Esophagus muscularis mucosa (tissue), 4 donors: ENCODE data around the gene TUBD1. TPM values are rescaled to one million over a fixed set of nuclear protein-coding genes. Genes with fewer than 3 reads are reported as not detected.
"Not testable (repeated sequence)": the region's sequence is repeated elsewhere in the genome, so short reads cannot be mapped to it uniquely, and the experiment has no call there.

Experiments
- DNase-seq: peaks from one replicate; pipeline ENCODE4 v3.0.0-alpha.2; 2017; ENCODE audit errors: extremely low spot score
- H3K27ac ChIP-seq, 4 donors: fragments of 200-600 bp; sonication (generic); replicated peaks in 1 of 4; 1 replicate in 3 of 4; 2 replicates in 1 of 4; pipeline ENCODE4 v1.5.1; 2016 to 2019; ENCODE audit warnings: mild to moderate bottlenecking in 1 of 4
- H3K27me3 ChIP-seq, 4 donors: fragments of 200-600 bp; sonication (generic); one replicate each; pipeline versions ENCODE4 v1.5.1 to v1.6.0; 2016 to 2019
- H3K36me3 ChIP-seq, 4 donors: fragments of 200-600 bp; sonication (generic); one replicate each; pipeline ENCODE4 v1.5.1; 2016 to 2019
- H3K4me1 ChIP-seq, 4 donors: fragments of 200-600 bp; sonication (generic); one replicate each; pipeline ENCODE4 v1.5.1; 2016 to 2019
- H3K4me3 ChIP-seq, 4 donors: fragments of 200-600 bp; sonication (generic); 1 replicate in 2 of 4; 2 replicates in 2 of 4; pipeline ENCODE4 v1.5.1; 2016 to 2019; ENCODE audit warnings: mild to moderate bottlenecking in 4 of 4, moderate library complexity in 1 of 4
- H3K9me3 ChIP-seq, 4 donors: fragments of 200-600 bp; sonication (generic); 1 replicate in 3 of 4; 2 replicates in 1 of 4; pipeline ENCODE4 v1.5.1; 2016 to 2019
- CTCF ChIP-seq, 3 experiments: fragments of 200-600 bp in 2 of 3; fragments of 450-650 bp in 1 of 3; sonication (generic) in 2 of 3; IDR thresholded peaks; one replicate each; pipeline ENCODE4 v1.5.1; 2017 to 2019; ENCODE audit warnings: antibody characterized with exemption in 3 of 3, mild to moderate bottlenecking in 2 of 3, moderate library complexity in 1 of 3
- EP300 ChIP-seq: sonication (generic); formaldehyde crosslinking; IDR thresholded peaks from one replicate; pipeline ENCODE4 v1.6.1; 2017; ENCODE audit warnings: antibody characterized with exemption
- POLR2A ChIP-seq: fragments of 450-650 bp; IDR thresholded peaks from one replicate; pipeline ENCODE4 v1.6.1; 2017; ENCODE audit warnings: antibody characterized with exemption, moderate library complexity, mild to moderate bottlenecking, low read depth
- POLR2AphosphoS5 ChIP-seq, 2 donors: sonication (generic); formaldehyde crosslinking; IDR thresholded peaks; one replicate each; pipeline ENCODE4 v1.6.1; 2017; ENCODE audit warnings: antibody characterized with exemption in 2 of 2
- WGBS: methylation state at CpG from one replicate; pipeline ENCODE4 v1.1.5; 2018; 5-methylcytosine and 5-hydroxymethylcytosine counted together
- intact Hi-C: fragments of 100-400 bp; cut with DNase I; formaldehyde crosslinking; loops from one replicate; pipeline ENCODE4 v1.15.1; 2023
- total RNA-seq, 4 donors: library from RNA; depleted of rRNA; stranded (reverse); fragments of >200 nt; gene quantifications; one replicate each; pipeline versions ENCODE4 v1.1.0 to v1.2.1, GENCODE V29; 2016

Gene TUBD1
- total RNA-seq, 4 donors from 2014 or later: 5.6 to 10.4 (median 7.0) TPM

GRCh38 chr17:59876107-59876506 is 16.6 kb downstream of the TUBD1 start:
- WGBS: 96% methylated on average over 3 of the region's 3 CpGs
- intact Hi-C loops: no loop called here
- H3K4me3 ChIP-seq: no peak overlapping the region
- H3K27ac ChIP-seq: no peak overlapping the region
- no peaks in the 10 kb centered on the region for H3K27me3 ChIP-seq
- H3K36me3 ChIP-seq: peaks cover 13 to 95% (median 71%) of the 10 kb centered on the region in 4 donors
- no peaks in the 10 kb centered on the region for H3K9me3 ChIP-seq
- TF ChIP-seq EP300: no peak
- TF ChIP-seq POLR2A: no peak
- TF ChIP-seq CTCF (IDR thresholded peaks at IDR 0.05): no peak
- no peak for TF ChIP-seq POLR2AphosphoS5 (IDR thresholded peaks at IDR 0.05)
- no peaks in the 10 kb centered on the region for H3K4me1 ChIP-seq
- DNase-seq: no peak

- intact Hi-C loops: no loop called here
- Histone ChIP-seq H3K27me3 (no peaks in the 10 kb centered on the region), H3K36me3 (peaks cover 10 to 84% (median 64%) of the 10 kb centered on the region in 4 donors), H3K4me3 (no peak overlapping the region), H3K27ac (no peak overlapping the region), H3K4me1 (no peaks in the 10 kb centered on the region), H3K9me3 (no peaks in the 10 kb centered on the region)
- WGBS: 95% methylated on average over 2 of the region's 2 CpGs
- TF ChIP-seq EP300: no peak
- TF ChIP-seq CTCF (IDR thresholded peaks at IDR 0.05): no peak
- no peak for TF ChIP-seq POLR2A
- TF ChIP-seq POLR2AphosphoS5 (IDR thresholded peaks at IDR 0.05): no peak
- no peak for DNase-seq
Measured at GRCh38 chr17:59874376-59874775, 18.4 kb downstream of the TUBD1 start.

- H3K4me1 ChIP-seq, H3K27ac ChIP-seq, H3K27me3 ChIP-seq, intact Hi-C loops, DNase-seq, H3K4me3 ChIP-seq, H3K9me3 ChIP-seq: not testable (repeated sequence)
- 96% methylated on average over 8 of the region's 8 CpGs for WGBS
- H3K36me3 ChIP-seq: peaks cover 9 to 75% (median 56%) of the 10 kb centered on the region in 4 donors
Measured at GRCh38 chr17:59873414-59873813, 19.3 kb downstream of the TUBD1 start.

GRCh38 chr17:59872351-59872750 is 20.4 kb downstream of the TUBD1 start:
- H3K9me3 ChIP-seq: no peaks in the 10 kb centered on the region
- DNase-seq: no peak
- H3K27ac ChIP-seq: no peak overlapping the region
- no peaks in the 10 kb centered on the region for H3K27me3 ChIP-seq
- H3K36me3 ChIP-seq: peaks cover 9 to 68% (median 46%) of the 10 kb centered on the region in 4 donors
- no peak for TF ChIP-seq POLR2A
- no peak for TF ChIP-seq POLR2AphosphoS5 (IDR thresholded peaks at IDR 0.05)
- no peak for TF ChIP-seq CTCF (IDR thresholded peaks at IDR 0.05)
- TF ChIP-seq EP300: no peak
- H3K4me3 ChIP-seq: no peak overlapping the region
- no peaks in the 10 kb centered on the region for H3K4me1 ChIP-seq
- intact Hi-C loops: no loop called here

GRCh38 chr17:59870482-59870881 is 22.3 kb downstream of the TUBD1 start:
- H3K4me1 ChIP-seq: no peaks in the 10 kb centered on the region
- H3K4me3 ChIP-seq: no peak overlapping the region
- WGBS: 93% methylated on average over 8 of the region's 8 CpGs
- no peaks in the 10 kb centered on the region for H3K27me3 ChIP-seq
- TF ChIP-seq POLR2A (no peak), CTCF (IDR thresholded peaks at IDR 0.05) (no peak), EP300 (no peak), POLR2AphosphoS5 (IDR thresholded peaks at IDR 0.05) (no peak)
- no peak overlapping the region for H3K27ac ChIP-seq
- H3K9me3 ChIP-seq: no peaks in the 10 kb centered on the region
- DNase-seq: no peak
- intact Hi-C loops: no loop called here
- H3K36me3 ChIP-seq: peaks cover 9 to 64% (median 29%) of the 10 kb centered on the region in 4 donors
